Left lung (tissue), 10 donors: ENCODE data around the gene CCDC157. TPM values are rescaled to one million over a fixed set of nuclear protein-coding genes. Genes with fewer than 3 reads are reported as not detected.

Source experiments
- ATAC-seq: fragments of 200-7000 bp; cut with Tn5 transposase; one replicate; pipeline ENCODE4 v1.9.1; 2020; ENCODE audit warnings: moderate library complexity
- DNase-seq, 4 donors: peaks; one replicate each; pipeline ENCODE4 v3.0.0-alpha.2; 2013 to 2020
- H3K27ac ChIP-seq, 2 donors: fragments of 200-600 bp; sonication (generic) in 1 of 2; one replicate each; pipeline versions ENCODE4 v1.5.0 to v1.8.0; 2020 to 2021
- H3K27me3 ChIP-seq, 2 donors: fragments of 200-600 bp; sonication (generic) in 1 of 2; one replicate each; pipeline versions ENCODE4 v1.5.0 to v1.8.0; 2020 to 2021
- H3K36me3 ChIP-seq, 2 donors: fragments of 200-600 bp; sonication (generic) in 1 of 2; one replicate each; pipeline versions ENCODE4 v1.5.0 to v1.8.0; 2020 to 2021
- H3K4me1 ChIP-seq, 2 donors: fragments of 200-600 bp; one replicate each; pipeline ENCODE4 v1.8.0; 2021
- H3K4me3 ChIP-seq, 2 donors: fragments of 200-600 bp; sonication (generic) in 1 of 2; one replicate each; pipeline versions ENCODE4 v1.5.0 to v1.8.0; 2020 to 2021; ENCODE audit warnings: mild to moderate bottlenecking in 1 of 2
- H3K9me3 ChIP-seq, 2 donors: fragments of 200-600 bp; sonication (generic) in 1 of 2; one replicate each; pipeline versions ENCODE4 v1.5.0 to v1.8.0; 2020 to 2021
- intact Hi-C, 2 donors: fragments of 100-400 bp; cut with DNase I; formaldehyde crosslinking; loops; one replicate each; pipeline versions ENCODE4 v1.11.2 to v1.14.2; 2022
- polyA plus RNA-seq, 6 donors: library from polyadenylated mRNA; unstranded; fragments of 120-200 nt; gene quantifications; one replicate each; pipeline ENCODE4 v1.2.1, GENCODE V29; 2013; ENCODE audit not compliant: insufficient read length in 6 of 6
- total RNA-seq, 2 donors: library from RNA; stranded (reverse); fragmentation: NEBNext Ultra II Directional; extraction: Animal tissue kit (Norgen Biotek cat#: 25700); gene quantifications; one replicate each; pipeline ENCODE4 v1.2.1, GENCODE V29; 2021
- TF ChIP-seq, protein P1 (sequence below), 2 donors: fragments of 200-600 bp; sonication (generic) in 1 of 2; IDR thresholded peaks; one replicate each; pipeline versions ENCODE4 v1.5.0 to v1.8.0; 2021; ENCODE audit warnings: antibody characterized with exemption in 2 of 2
- donor health status: DM: no; HTN: yes; CAD: no.
- donor health status: DM: no; HTN: no; CAD: no.

Gene CCDC157
- total and polyA plus RNA-seq, 8 donors = 2.8 to 8.1 (median 4.2) TPM

DNA sequence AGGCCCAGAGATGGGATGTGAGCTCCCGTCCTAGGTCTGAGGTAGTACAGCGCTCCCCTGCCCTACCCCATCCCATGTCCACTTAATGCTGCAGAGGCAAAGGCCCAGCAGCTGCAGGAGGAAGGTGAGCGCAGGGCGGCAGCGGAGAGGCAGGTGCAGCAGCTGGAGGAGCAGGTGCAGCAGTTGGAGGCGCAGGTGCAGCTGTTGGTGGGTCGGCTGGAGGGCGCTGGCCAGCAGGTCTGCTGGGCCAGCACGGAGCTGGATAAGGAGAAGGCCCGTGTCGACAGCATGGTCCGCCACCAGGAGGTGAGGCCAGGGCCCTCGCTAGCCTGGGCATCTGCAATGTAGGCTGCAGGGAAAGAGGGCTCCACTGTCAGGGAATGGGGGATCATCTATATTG lies 15.2 kb downstream of the CCDC157 start:
- Histone ChIP-seq H3K27ac (no peak overlapping the region), H3K27me3 (no peaks in the 10 kb centered on the region), H3K4me3 (no peak overlapping the region), H3K4me1 (peaks cover 0 to 16% of the 10 kb centered on the region in 2 donors), H3K36me3 (peaks cover 0 to under 1% of the 10 kb centered on the region in 2 donors), H3K9me3 (no peaks in the 10 kb centered on the region)
- peak in 1 of 4 donors; percentile 69 for DNase-seq
- TF ChIP-seq, protein P1, sequence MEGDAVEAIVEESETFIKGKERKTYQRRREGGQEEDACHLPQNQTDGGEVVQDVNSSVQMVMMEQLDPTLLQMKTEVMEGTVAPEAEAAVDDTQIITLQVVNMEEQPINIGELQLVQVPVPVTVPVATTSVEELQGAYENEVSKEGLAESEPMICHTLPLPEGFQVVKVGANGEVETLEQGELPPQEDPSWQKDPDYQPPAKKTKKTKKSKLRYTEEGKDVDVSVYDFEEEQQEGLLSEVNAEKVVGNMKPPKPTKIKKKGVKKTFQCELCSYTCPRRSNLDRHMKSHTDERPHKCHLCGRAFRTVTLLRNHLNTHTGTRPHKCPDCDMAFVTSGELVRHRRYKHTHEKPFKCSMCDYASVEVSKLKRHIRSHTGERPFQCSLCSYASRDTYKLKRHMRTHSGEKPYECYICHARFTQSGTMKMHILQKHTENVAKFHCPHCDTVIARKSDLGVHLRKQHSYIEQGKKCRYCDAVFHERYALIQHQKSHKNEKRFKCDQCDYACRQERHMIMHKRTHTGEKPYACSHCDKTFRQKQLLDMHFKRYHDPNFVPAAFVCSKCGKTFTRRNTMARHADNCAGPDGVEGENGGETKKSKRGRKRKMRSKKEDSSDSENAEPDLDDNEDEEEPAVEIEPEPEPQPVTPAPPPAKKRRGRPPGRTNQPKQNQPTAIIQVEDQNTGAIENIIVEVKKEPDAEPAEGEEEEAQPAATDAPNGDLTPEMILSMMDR (IDR thresholded peaks at IDR 0.05) = no peak
- intact Hi-C loops = no loop called here
- no peak for ATAC-seq

DNA sequence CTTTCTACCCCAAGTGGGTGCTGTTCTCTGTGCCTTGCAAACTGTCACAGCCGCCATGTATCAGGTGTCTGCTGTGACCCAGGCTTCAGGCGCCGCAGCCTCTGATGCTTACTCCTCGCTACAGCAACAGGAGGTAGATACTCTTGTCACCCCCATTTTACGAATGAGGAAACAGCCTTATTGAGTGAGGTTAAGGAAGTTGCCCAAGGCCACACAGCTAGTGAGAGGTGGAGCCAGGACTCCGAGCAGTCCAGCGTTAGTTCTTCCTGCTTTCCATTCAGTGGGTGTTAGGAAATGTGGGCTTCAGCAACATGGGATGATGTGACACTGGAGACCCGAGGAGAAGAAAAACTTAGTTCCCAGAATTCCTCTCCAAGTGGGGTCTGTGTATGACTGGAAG lies 16.1 kb downstream of the CCDC157 start:
- no peaks in the 10 kb centered on the region for H3K9me3 ChIP-seq

DNA sequence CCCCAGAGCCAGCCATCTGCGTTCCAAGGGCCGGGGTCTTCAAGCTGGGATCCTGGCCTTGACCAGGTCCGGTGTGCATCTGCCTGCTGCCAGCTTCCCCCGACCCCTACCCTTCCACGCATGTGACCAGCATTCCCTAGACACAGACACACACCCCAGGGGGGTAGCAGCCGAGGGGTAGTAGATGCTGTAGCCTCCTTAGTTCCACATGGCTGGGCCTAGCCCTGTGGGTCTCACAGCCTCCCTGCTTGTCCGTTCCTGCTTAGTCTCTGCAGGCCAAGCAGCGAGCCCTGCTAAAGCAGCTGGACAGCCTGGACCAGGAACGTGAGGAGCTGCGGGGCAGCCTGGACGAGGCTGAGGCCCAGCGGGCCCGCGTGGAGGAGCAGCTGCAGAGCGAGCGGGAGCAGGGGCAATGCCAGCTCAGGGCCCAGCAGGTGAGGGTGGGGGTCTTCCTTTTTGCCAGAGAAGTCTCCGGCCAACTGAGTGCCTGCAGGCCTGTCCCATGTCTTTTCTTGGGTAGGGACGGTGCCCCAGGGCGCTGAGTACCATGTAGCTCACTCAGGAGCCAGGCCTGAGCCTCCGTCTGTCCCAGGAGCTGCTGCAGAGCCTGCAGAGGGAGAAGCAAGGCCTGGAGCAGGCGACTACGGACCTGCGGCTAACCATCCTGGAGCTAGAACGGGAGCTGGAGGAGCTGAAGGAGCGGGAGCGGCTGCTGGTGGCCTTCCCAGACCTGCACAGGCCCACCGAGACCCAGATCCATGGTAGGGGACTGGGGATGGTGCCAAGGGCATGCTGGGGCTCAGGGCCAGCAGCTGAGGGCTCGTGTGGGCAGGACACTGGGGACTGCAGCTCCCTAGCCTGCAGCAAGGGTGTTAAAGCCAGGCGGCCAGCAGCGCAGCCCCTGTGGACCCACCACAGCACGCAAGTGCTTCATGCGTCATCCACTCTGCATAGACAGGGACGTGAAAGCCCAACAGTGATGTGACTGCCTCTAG lies 16.8 kb downstream of the CCDC157 start:
- TF ChIP-seq, protein P1 (IDR thresholded peaks at IDR 0.05) = no peak
- peak overlapping the region in 1 of 2 donors; percentile 69 for H3K27ac ChIP-seq
- H3K27me3 ChIP-seq = no peaks in the 10 kb centered on the region
- no peak overlapping the region for H3K4me3 ChIP-seq
- intact Hi-C loops = no loop called here
- no peaks in the 10 kb centered on the region for H3K9me3 ChIP-seq
- DNase-seq = peak in 1 of 4 donors; percentile 55
- no peak for ATAC-seq
- peaks cover 0 to 9% of the 10 kb centered on the region in 2 donors for H3K36me3 ChIP-seq
- H3K4me1 ChIP-seq = peaks cover 0 to 16% of the 10 kb centered on the region in 2 donors

More for the DNA sequence above, 16.1 kb downstream of the CCDC157 start:
- ATAC-seq (peak; percentile 53), DNase-seq (peak in 2 of 4 donors; percentile 41 to 45)
- intact Hi-C loops = no loop called here
- Histone ChIP-seq H3K4me1 (peaks cover 0 to 16% of the 10 kb centered on the region in 2 donors), H3K27me3 (no peaks in the 10 kb centered on the region), H3K27ac (peak overlapping the region in 1 of 2 donors; percentile 69), H3K4me3 (no peak overlapping the region), H3K36me3 (peaks cover 0 to 9% of the 10 kb centered on the region in 2 donors)
- TF ChIP-seq, protein P1 (IDR thresholded peaks at IDR 0.05) = no peak

DNA sequence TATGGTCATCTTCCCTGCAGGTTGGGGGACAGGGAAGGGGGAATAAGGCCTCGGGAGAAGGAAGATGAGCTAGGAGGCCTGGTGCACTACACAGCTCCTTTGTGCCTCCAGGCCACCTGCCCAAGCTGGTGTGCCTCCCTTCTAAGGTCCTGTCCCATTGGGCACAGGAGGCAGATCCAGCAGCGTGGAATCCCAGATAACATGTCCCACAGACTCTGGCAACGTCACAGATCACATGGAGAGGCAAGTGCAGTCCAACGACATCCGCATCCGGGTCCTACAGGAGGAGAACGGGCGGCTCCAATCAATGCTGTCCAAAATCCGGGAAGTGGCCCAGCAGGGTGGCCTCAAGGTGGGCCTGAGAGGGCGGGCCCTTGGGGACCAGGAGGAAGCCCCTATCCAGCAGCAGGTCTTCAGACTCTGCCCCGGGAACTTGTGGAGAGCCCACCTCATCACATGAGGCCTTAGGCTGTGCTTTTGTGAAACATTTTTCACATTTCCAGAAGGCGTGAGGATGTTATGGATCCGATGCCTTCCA lies 18.6 kb downstream of the CCDC157 start:
- Histone ChIP-seq H3K36me3 (peaks cover 0 to 20% of the 10 kb centered on the region in 2 donors), H3K4me1 (peaks cover 0 to 16% of the 10 kb centered on the region in 2 donors), H3K27me3 (no peaks in the 10 kb centered on the region), H3K4me3 (no peak overlapping the region), H3K27ac (no peak overlapping the region), H3K9me3 (no peaks in the 10 kb centered on the region)
- DNase-seq = no peak
- no peak for ATAC-seq
- TF ChIP-seq, protein P1 (IDR thresholded peaks at IDR 0.05) = no peak
- intact Hi-C loops = no loop called here

DNA sequence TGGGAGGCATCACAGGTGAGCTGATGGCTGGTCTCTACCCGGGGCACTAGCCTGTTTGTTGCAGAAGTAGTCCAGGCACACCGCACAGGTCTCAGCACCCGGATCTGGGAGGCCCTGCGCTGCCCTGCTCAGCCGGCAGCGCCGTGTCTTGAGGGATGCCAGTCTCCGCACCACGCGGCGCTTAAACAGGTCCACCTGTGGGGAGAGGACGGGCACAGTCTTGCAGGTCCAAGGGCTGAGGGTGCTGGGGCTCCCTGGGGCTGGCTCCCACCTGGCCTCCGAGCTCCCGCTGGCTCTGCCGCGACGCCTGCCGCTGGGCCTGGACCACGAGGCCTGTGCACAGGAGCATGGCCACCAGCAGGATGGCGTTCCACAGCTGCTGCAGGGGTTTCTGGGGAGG lies 23.2 kb downstream of the CCDC157 start:
- Histone ChIP-seq H3K36me3 (peaks cover 0 to 38% of the 10 kb centered on the region in 2 donors), H3K4me1 (no peaks in the 10 kb centered on the region), H3K27me3 (no peaks in the 10 kb centered on the region), H3K9me3 (no peaks in the 10 kb centered on the region), H3K4me3 (no peak overlapping the region), H3K27ac (no peak overlapping the region)
- no peak for ATAC-seq
- intact Hi-C loops = loop anchor here (10.0 kb wide), 2 partner anchors 95 to 115 kb away; partner anchors contain the start of genes CASTOR1 (in 1 of the 2) and OSM (in 1 of the 2)
- TF ChIP-seq, protein P1 (IDR thresholded peaks at IDR 0.05) = no peak
- peak in 1 of 4 donors; percentile 51 for DNase-seq
